NCI-H345 treated with DMSO at 0.1 percent for 48 hours (cell line): Measurements from ENCODE around the gene ALAD.
"Not testable (repeated sequence)": the region's sequence is repeated elsewhere in the genome, so short reads cannot be mapped to it uniquely, and the experiment has no call there.

Experiments
- DNase-seq: peaks from one replicate; lab custom pipeline; 2025; ENCODE audit not compliant: unreplicated experiment; lab: John Stamatoyannopoulos, UW

Gene ALAD

DNA sequence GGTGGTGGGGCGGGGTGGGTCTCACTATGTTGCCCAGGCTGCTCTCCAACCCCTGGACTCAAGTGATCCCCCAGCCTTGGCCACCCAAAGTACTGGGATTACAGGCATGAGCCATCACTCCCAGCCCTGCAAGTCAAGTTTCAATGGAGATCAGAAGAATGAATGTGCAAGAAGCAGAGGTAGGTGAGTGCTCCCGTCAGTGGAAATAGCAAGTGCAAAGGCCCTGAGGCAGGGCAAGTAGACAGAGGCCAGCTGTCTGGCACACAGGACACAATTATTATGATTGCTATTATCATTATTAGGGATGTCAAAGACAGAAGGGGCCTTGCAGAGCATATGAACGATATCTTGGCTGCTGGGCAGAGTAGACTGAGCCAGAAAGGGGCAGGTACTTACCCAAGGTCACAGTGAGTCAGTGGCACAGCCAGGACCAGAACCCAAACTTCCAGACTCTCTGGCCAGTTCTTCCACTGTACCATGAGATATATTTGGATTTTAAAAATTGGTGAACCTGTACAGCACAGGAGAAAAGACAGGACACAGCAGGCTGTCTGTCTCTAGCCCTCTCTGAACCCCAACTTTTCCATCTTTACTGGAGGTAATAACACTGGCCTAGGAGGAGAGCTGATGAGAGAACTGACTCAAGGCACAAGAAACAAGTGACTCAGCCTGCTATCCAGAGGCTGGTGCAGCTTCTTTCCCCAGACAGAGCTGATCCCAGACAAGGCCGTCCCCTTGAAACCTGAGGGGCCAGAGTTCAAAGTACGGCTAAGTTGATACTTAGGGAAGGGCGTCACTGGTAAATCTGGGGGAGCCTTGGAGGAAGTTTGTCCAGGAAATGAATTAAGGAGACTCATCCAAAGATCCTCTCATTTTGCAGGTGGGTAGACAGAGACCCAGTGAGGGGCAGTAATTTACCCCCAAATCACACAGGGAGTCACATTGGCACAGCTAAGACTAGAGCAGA lies 25.7 kb downstream of the ALAD start:
- DNase-seq, result no peak

DNA sequence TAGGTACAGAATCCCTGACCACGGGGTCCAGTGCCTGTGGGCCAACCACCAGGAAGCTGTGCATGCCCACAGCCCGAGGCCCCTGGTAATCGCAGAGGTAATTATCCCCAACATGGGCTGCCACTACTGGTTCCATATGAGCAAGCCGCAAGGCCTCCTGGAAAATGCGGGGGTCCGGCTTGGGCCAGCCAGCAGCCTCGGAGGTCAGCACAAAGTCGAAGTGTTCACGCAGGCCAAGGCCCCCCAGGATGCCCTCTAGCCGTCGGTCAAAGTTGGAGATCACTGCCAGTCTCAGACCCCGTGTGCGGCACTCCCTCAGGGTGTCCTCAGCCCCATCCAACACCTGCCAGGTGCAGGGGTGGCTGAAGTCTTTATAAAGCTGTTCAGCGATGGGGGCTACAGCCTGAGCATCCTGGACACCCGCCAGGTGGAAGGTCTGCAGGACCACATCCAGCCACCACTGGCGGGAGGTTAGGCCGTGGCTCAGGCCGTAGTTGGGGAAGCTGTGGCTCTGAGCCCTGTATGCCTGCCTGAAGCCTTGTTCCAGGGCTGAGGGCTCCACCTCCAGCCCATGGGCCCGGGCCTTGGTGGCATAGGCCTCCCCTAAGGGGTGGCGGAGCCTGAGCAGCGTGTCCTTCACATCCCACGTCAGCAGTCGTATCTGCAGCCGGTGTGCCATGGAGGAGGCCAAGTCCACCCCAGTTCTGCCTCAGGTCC lies 27.2 kb downstream of the ALAD start:
- DNase-seq, result no peak

DNA sequence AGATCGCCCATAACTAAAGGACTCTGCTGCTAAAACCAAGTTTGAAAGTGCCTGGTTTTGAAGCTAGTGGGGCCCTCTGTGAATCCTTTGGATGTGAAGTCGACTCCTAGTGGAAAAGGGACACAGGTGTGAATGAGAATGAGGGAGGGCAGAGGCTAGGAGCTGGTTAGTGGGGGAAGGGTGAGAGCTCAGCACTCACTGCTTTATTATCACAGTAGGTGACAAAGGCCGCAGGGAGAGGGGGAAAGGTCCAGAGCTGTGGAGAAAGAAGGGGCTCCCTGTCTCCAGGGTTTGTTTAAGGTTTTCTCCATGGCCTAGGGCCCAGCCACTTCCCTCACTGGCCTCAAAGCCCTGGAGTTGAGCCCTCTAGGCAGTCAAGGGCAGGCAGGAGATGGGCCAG lies 27.8 kb downstream of the ALAD start:
- DNase-seq, result no peak

DNA sequence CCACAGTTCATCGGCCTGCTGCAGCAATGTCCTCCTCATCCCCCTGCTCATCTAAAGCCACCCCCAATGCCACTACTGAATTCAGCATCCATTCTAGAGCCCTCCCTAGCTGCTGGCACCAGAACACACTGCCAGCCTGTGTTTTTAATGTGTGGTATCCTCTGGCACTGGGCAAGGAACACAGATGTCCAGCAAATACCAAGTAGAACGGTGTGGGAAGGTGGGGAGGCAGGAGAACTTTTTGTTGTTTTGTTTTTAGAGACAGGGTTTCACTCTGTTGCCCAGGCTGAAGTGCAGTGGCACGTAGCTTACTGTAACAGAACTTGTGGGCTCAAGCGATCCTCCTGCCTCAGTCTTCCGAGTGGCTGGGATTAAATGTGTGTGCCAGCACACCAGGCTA lies 29.0 kb downstream of the ALAD start:
- DNase-seq, result no peak

DNA sequence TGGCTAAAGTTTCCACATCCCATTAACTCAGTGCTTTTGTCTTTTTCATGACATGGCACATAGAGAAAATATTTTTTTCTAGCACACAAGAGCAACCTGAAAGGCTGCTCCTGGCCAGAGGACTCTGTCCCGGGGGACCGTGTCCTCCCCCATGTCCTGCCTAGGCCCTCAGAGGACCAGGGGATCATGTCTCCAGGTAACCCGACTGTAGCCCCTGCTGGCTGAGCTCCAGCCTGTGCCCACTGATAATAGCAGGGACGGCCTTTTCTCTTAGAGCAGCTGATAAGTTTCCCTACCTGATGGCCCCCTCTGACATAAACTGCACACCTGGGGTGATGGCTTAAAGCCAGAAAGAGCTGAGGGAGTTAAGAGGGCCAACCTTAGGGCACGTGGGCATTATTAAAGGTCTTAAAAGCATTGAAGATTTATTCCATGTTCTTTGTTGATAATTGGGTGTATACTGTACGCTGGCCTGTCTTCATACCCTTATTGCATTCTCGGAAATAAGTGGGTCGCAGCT lies 30.2 kb downstream of the ALAD start:
- peak; percentile 43 for DNase-seq

DNA sequence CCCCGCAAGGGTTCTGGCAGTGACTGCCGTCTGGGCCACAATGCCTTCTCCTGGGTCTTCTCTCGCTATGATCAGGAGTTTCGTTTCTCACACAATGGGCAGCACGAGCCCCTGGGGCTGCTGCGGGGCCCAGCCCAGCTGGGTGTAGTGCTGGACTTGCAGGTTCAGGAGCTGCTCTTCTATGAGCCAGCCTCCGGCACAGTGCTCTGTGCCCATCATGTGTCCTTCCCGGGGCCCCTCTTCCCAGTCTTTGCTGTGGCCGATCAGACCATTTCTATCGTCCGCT lies 31.3 kb downstream of the ALAD start:
- DNase-seq, result no peak

DNA sequence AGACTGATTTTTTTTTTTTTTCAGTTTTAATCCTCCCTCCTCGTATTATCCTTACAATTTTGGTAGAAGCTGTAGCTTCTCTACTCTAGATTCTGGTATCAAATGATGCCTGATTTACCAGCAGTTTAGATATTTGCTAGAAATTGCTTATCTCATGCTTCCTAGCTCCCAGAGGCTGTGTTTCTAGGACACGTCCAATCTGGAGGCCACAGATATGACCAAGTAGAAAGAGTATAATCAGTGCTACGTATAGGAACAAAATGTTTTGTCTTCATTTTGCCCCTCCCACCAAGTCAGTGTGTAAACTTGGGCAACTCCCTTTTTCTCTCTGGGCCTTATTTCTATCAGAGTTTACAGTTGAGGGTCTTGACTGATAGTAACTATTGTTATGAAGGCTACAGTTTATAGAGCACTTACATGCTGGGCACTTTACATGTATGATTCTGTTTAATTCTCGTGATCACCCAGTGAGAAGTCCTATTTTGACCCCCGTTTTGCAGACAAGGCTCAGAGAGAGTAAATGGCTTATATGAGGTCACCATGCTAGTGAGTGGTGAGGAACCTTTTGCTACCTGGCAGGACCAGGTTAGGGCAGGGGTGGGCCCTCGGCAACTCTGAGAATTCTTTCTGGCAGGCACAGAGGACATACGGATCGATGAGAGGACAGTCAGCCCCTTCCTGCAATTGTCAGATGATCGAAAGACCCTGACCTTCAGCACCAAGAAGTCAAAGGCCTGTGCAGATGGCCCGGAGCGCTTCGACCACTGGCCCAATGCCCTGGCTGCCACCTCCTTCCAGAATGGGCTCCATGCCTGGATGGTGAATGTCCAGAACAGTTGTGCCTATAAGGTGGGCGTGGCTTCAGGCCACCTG lies 31.9 kb downstream of the ALAD start:
- no peak for DNase-seq

DNA sequence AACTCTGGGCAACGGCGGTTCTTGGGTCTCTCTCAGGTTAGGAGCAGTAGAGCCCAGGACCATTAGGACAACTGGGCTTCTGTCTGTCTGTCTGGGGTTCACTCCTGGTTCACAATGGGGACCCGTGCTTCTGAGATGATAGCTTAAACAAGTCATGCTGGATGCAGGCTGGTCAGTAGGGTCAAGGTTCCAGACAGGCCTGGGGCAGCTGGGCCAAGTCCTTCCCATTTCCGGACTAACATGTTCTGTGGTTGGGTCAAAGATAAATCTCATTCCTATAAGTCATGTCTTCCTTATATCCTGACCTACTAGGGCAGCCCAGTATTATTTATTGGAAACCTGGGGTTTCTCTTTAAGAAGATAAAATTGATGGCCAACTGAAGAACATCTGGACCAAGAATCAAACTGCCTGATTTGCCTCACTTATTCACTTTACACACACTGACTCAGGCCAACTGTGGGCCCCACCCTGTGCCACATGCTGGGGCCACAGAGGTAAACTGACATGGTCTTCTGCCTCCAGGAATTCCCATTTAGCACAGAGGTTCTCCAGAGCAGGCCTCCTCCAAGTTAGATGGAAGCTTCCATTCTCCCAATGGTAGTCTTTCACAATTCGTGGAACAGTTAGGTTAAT lies 32.6 kb downstream of the ALAD start:
- no peak for DNase-seq

DNA sequence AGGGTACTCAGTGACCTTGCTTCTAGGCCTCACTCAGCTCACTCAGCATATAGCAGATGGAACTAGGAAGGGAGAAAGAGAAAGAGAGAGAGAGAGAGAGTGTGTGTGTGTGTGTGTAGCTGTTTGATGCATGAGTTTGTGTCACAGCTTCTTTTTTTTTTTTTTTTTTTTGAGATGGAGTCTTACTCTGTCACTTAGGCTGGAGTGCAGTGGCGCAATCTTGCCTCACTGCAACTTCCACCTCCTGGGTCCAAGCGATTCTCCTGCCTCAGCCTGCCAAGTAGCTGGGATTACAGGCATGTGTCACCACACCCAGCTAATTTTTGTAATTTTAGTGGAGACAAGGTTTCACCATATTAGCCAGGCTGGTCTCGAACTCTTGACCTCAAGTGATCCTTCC lies 35.4 kb downstream of the ALAD start:
- DNase-seq, result not testable (repeated sequence)

DNA sequence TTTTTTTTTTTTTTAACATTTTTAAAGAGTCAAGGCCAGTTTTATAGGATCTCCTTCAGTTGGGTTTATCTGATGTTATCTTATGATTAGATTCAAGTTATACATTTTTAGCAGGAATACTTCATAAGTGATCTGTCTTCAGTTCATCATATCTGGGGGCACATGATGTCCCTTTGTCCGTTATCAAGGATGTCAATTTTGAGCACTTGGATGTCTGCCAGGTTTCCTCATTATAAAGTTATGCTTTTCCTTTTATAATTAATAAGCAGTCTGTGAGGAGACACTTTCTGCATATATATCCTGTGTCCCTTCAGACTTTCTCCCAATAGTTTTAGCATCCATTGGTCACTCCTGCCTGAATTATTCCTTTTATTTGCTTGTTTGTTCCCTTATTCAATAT lies 36.1 kb downstream of the ALAD start:
- DNase-seq, result no peak

DNA sequence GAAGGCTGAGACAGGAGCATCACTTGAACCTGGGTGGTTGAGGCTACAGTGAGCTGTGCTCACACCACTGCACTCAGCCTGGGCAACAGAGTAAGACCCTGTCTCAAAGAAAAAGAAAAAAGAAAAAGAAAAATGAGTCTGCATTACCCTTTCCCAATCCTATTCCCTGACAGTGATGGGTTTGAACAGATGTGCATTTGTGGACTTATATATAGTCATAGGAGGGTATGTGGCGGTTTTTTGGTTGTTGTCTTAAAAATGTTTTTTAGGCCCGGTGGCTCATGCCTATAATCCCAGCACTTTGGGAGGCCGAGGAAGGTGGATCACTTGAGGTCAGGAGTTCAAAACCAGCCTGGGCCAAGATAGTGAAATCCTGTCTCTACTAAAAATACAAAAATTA lies 37.7 kb downstream of the ALAD start:
- DNase-seq, result no peak

DNA sequence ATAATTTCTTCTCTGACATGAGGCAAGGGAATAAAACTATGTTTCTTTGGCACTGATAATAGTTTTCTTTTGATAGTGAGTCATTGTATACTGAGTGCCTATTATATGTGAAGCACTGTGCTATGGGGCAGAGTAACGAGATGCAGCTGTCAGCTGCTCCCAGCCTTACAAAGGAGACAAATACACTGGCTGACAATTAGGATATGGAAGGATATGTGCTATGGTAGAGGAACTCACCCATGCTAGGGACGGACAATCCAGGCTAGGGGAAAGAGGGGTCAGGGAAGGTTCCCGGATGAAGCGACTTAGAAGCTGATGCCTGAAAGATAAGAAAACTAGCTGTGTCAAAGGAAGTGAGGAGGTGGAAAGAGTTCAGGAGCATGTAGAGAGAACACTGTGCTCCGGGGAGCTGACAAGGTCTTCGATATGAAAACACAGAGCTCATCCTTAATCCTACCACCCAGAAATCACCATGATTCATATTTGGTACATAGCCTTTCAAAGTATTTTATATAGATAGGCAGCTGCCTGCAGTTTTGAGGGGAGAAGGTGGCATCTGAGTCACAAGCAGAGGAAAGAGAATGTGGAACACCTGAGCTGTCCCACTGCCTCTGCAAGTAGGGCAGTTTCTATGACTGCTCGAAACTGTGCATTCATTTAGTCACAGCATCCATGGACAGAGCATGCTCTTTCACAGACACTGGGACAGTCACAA lies 39.6 kb downstream of the ALAD start:
- DNase-seq, result no peak

DNA sequence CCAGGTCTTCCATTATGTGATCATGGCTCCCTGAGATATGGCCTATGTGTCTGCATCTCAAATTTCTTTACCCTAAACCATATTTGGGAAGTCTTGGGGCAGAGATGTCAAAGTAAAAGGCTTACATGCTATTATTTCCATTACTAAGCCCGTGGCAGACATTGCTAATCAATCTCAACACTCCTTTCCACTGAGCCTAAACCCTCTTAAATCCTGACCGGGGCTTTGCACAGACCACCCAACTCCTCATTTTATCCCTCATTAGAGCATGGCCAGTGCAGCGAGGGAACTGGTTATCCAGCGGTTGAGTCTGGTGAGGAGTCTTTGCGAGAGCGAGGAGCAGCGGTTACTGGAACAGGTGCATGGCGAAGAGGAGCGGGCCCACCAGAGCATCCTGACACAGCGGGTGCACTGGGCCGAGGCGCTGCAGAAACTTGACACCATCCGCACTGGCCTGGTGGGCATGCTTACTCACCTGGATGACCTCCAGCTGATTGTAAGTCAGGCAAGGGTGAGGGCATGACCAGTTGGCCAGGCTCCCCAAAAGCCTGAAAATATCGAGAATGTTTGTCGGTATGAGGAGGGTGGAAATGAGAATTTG lies 40.7 kb downstream of the ALAD start:
- no peak for DNase-seq

DNA sequence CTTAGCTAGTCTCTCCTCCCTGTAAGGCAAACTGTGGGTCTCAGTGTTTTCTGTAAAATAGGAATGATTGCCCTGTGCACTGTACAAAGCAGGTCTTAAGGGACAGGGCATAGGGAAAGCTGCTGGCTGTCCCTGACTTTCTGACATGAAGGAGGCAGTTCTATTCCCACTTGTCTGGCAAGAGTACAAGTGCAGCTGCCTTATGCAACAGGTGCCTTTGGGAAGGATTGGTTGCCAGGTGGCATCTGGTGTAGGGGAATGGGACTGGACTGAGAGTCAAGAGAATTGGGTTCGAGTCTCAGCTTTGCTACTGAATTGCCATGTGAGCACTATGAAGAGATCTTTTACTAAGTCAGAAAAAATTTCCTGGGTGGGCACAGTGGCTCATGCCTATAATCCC lies 41.7 kb downstream of the ALAD start:
- DNase-seq, result no peak

DNA sequence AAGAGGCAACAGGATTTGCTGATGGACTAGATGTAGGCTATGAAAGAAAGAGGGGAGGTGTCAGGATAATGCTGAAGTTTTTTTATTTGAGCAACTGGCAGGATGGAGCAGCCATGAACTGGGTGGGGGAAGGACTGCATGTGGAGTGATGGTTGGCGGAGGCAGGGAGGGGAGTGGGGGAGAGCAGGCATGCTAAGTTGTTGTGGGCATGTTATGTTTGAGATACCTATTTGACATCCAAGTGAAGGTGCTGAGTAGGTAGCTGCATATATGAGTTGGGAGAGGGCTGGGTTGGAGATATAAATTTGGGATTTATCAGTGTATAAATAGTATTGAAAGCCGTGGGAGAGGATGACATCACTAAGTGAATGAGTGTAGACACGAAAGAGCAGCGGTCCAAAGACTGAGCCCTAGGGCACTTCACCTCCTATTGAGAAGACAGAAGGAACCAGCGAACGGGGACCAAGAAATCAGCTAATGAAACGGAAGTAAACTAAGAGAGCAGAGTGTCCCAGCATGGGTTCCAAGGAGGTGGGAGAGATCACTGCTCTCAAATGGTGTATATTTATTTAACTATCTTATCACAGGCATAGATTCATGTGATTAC lies 44.3 kb downstream of the ALAD start:
- no peak for DNase-seq

DNA sequence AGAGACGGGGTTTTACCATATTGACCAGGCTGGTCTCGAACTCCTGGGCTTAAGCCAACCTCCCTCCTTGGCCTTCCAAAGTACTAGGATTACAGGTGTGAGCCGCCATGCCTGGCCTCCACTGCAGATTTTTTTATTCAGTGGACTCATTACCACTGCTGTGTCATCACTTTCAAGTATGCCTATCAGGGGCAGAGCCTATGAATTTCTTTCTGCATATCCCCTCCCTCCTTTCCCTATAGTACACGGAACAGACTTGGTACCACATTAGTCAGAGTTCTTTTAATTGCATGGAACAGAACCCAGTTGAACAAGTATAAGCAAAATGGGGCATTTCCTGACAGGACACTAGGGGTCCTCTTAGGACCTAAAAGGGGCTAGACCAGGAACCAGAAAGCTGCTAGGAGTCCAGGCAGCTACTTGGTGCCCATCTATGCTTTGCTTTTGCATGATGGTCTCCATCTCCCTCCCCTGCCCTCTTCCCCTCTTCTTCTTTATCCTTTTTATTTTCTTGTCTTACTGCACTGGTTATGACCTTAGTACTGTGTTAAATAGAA lies 46.0 kb downstream of the ALAD start:
- DNase-seq, result no peak

DNA sequence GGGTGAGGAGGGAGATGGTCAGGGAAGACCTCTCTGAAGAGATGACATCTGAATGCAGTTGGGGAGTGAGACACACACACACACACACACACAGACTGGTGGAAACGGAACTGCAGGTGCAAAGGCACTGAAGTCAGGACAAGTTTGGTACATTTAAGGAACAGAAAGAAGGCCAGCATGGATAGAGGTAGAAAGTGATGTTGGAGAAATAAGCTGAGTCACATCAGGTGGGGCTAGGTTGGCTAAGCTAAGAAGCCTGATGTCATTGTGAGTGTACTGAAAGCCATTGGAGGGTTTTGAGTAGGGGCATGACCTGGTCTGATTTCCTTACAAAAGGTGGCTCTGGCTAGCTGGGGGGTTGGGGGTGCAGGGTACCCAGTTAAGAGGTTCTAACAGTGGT lies 48.7 kb downstream of the ALAD start:
- DNase-seq, result no peak

DNA sequence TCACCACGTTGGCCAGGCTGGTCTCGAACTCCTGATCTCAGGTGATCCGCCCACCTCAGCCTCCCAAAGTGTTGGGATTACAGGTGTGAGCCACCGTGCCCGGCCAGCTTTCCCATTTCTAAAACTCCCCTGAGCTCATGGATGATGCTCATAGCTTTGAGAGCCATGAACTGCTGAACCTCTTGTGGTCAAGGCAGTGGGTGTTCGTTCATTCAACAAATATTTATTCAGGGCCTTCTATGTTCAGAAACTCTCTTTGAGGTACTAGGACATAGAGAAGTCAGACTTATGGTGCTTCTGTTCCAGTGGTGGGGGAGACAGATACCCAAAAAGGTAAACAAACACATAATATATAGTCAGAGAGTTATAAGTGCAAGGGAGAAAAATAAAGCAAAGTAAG lies 49.1 kb downstream of the ALAD start:
- no peak for DNase-seq

DNA sequence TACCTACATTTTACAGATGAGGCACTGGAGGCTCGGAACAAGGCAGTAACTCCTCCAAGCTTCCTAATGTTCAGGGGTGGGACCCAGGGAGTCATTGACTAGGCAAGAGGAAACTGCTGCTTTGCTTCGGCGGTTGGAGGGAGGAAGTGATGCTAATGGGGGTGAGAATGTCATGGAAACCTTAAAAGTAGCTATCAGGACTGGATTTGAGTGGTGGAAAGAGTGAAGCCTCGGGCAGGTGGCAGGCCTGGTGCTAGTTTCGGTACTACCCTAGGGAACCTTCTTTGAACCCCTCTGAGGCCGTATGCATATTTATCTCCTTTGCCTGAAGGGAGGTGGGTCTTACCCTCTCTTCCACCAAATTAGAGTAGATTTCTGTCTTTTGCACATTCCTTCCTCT lies 50.1 kb downstream of the ALAD start:
- DNase-seq, result no peak
